Activated CD8-positive, alpha-beta memory T cell treated with anti-CD3 and anti-CD28 coated beads for 24 hours (primary cell): Measurements from ENCODE around the gene RALGDS.
"Not testable (repeated sequence)": the region's sequence is repeated elsewhere in the genome, so short reads cannot be mapped to it uniquely, and the experiment has no call there.

ENCODE experiments used
- DNase-seq: peaks from one replicate; pipeline ENCODE4 v3.0.0-alpha.2; 2020

RALGDS gene

GRCh38 chr9:133063500-133064231, 57.4 kb downstream of the RALGDS start:
- DNase-seq = no peak

DNA sequence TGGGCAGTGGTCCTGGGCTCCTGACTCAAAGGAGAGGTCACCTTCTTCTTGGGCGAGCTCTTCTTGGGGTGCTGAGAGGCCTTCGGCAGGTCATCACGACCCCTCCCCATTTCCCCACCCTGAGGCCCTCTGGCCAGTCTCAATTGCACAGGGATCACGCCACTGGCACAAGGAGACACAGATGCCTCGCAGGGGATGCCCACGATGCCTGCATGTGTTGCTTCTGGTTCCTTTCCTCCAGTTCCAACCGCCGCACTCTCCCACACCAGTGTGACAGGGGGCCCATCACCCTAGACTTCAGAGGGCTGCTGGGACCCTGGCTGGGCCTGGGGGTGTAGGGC, 57.9 kb downstream of the RALGDS start:
- no peak for DNase-seq

DNA sequence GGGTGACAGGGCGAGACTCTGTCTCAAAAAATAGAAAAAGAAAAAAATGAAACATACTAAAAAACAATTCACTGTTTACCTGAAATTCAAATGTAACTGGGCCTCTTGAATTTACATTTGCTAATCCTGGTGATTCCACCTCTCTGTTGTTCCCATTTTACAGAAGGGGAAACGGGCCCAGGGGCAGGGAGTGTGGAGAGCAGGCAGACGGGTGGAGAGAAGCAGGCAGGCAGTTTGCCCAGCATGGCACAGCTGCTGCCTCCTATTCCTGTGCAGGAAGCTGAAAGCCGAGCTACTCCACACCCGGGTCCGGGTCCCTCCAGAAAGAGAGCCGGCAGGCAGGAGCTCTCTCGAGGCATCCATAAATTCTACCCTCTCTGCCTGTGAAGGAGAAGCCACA, 58.5 kb downstream of the RALGDS start:
- not testable (repeated sequence) for DNase-seq

DNA sequence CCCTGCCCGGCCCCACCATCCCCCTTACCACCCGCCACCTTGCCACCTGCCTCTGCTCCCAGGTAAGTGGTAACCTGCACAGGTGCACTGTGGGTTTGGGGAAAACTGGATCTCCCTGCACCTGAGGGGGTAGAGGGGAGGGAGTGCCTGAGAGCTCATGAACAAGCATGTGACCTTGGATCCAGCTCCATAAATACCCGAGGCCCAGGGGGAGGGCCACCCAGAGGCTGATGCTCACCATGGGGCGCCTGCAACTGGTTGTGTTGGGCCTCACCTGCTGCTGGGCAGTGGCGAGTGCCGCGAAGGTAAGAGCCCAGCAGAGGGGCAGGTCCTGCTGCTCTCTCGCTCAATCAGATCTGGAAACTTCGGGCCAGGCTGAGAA, 59.3 kb downstream of the RALGDS start, which contains the start of gene CEL:
TSS of gene CEL (plus strand) at position 218 of the 382 bp plus-strand sequence. CDS start at position 240, 22 bp downstream.
- DNase-seq = not testable (repeated sequence)

- DNase-seq = not testable (repeated sequence)
Measured at GRCh38 chr9:133061019-133061763, 59.8 kb downstream of the RALGDS start.

DNA sequence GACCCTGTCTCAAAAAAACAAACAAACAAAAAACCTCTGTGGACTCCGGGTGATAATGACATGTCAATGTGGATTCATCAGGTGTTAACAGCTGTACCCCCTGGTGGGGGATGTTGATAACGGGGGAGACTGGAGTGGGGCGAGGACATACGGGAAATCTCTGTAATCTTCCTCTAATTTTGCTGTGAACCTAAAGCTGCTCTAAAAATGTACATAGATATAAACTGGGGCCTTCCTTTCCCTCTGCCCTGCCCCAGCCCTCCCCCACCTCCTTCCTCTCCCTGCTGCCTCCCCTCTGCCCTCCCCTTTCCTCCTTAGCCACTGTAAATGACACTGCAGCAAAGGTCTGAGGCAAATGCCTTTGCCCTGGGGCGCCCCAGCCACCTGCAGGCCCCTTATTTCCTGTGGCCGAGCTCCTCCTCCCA, 60.6 kb downstream of the RALGDS start:
- DNase-seq = no peak

GRCh38 chr9:133059623-133060022, 61.4 kb downstream of the RALGDS start:
- DNase-seq = no peak

- no peak for DNase-seq
Measured at GRCh38 chr9:133058550-133059320, 62.3 kb downstream of the RALGDS start.

- no peak for DNase-seq
Measured at GRCh38 chr9:133058071-133058470, 63.0 kb downstream of the RALGDS start.

DNA sequence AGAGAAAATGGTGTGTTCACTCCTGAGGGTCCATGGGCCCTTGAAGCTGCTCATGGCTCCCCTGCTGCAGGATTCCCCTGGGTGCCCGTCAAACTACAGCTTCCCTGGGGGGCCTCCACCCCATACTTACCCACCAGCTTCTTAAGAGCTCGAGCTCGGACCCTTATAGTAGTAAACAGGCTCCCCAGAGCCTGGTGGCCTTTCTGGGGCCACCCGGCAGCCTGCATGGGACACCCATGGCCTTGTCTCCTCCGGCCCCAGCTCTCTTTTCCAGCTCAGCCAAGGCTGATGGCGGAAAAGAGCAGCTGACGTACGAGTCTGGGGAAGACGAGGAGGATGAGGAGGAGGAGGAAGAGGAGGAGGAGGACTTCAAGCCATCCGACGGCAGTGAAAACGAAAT, 63.5 kb downstream of the RALGDS start:
- DNase-seq = no peak

DNA sequence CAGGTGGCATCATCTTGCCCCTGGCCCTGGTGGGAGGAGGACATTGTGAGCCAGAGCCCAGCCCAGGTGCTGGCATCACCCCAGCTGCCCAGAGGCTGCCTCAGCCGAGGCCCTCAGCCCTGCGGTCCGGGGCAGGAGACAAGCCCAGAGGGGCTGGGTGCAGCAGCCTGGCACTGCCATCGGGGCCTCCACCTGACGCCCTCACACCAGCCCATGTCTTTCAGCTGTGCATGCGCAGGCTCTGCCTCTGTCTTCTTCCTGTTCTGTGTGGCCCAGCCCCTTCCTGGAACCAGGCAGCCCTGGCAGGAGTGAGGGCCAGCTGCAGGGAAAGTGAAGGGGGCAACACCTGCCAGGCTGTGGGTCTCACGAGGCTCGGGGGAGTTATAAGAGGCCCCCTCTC, 64.0 kb downstream of the RALGDS start:
- DNase-seq = no peak

DNA sequence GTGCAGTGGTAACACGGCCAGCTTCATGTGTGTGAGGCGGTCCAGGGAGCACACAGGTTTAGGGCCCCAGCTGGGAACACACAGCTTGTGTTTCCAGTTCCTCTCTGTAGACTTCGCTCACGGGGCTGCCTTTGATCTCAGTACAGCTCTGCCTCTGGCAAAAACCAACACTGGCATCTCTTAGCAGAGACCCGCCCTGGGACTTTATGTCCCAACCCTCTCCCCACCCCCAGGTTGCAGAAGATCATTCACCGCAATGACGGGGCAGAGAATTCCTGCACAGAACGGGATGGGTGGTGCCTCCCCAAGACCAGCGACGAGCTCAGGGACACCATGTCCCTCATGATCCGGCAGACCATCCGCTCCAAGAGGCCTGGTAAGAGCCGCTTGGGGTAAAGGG, 64.5 kb downstream of the RALGDS start:
- no peak for DNase-seq

GRCh38 chr9:133055788-133056420, 65.1 kb downstream of the RALGDS start:
- DNase-seq = no peak

GRCh38 chr9:133054966-133055365, 66.1 kb downstream of the RALGDS start:
- DNase-seq = no peak

GRCh38 chr9:133054194-133054890, 66.7 kb downstream of the RALGDS start:
- DNase-seq = no peak

DNA sequence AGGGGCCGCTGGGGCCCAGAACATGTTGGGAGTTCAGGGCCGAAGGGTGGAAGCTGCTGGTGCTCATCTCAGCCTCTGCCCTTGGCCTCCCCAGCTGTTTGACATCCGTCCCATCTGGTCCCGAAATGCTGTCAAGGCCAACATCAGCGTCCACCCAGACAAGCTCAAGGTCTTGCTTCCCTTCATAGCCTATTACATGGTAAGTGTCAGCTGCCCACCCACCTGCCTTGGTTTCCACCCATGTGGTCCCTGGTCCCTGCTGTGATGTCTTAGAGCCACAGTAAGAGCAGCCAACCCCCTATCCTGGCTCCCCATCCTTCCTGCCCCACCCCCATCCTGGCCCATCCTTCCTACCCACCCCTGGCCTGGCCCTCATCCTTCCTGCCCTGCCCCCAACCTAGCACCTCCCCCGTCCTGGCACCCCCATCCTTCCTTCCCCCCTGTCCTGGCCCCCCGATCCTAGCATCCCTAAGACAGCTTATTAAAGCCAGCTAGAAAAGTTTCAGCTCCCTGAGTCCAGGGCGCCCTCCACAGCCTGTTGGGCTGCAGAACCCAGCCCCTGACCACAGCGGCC, 69.0 kb downstream of the RALGDS start:
- DNase-seq = no peak

DNA sequence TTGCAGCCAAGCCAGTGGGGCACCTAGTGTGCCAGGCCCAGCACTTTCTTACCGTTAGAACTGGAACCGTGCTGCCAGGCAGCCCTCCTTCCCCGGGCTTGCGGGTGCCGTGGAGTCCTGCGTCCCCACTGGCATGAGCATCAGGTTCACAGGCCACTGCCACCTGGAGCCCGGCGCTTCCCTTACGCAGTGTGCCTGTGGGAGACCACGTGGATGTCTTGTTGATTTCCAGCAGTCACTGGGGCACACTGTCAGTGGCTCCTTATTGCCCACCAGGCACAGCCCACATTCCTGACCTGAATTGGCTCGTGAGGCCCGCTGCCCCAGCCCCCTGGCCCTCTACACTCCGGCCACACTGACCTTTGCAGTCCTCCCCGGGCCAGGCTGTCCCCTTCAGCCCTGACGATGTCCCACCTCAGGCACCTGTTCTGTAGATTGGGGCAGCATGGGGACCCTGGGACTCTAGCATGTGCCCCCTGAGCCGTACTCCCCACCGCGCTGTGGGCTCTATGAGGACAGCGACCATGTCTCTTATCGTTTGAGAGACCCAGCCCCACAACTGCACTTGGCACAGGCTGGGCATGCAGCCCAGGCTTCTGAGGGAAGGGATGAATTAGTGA, 69.6 kb downstream of the RALGDS start:
- DNase-seq = no peak

- DNase-seq = no peak
Measured at GRCh38 chr9:133050781-133051180, 70.3 kb downstream of the RALGDS start.

GRCh38 chr9:133050142-133050541, 70.9 kb downstream of the RALGDS start:
- no peak for DNase-seq

GRCh38 chr9:133049043-133049442, 72.0 kb downstream of the RALGDS start:
- no peak for DNase-seq

DNA sequence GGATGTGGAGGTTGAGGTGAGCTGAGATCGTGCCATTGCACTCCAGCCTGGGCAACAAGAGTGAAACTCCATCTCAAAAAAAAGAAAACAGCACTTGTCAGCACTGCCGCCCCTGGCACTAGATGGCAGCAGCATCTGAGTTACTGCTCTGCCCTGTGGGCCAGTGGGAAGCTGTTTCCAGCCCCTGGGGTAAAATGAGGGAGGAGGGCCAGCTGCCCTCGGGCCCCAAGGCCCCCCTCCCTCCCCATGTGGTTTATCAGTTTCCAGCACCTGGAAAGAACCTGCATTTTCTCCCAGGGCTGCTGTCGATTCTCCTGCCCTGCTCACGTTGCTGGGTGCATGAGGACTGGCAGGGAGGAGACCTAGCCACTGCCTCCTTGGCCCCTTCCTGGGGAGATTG, 72.4 kb downstream of the RALGDS start:
- DNase-seq = no peak
